Kidney (tissue), 14 donors: ENCODE data around the gene ANO2. TPM values are rescaled to one million over a fixed set of nuclear protein-coding genes. Genes with fewer than 3 reads are reported as not detected.
A peak's percentile ranks its signal among the peaks of the same experiment; 100 is the strongest.

Experiments used
- DNase-seq, 5 donors: peaks; one replicate each; pipeline ENCODE4 v3.0.0-alpha.2; 2013 to 2020
- FAIRE-seq: peaks from 2 replicates; lab custom pipeline; 2012; peaks lifted over from hg19 to GRCh38; lab: Jason Lieb, UNC
- H3K27ac ChIP-seq, 2 donors: one replicate each; pipeline ENCODE4 v1.7.0; 2013; ENCODE audit warnings: low read depth in 2 of 2, low read length in 2 of 2, inconsistent platforms in 1 of 2
- H3K27me3 ChIP-seq: one replicate; pipeline ENCODE4 v1.7.1; 2013; ENCODE audit warnings: low read length, inconsistent platforms; ENCODE audit not compliant: control insufficient read depth, insufficient read depth
- H3K36me3 ChIP-seq, 3 donors: one replicate each; pipeline versions ENCODE4 v1.7.0 to v1.7.1; 2013; ENCODE audit warnings: low read length in 3 of 3, control low read depth in 1 of 3, inconsistent platforms in 1 of 3; ENCODE audit not compliant: insufficient read depth in 3 of 3, control insufficient read depth in 2 of 3
- H3K4me1 ChIP-seq, 3 donors: one replicate each; pipeline versions ENCODE4 v1.7.0 to v1.7.1; 2013; ENCODE audit warnings: low read length in 3 of 3, inconsistent platforms in 1 of 3, low read depth in 1 of 3; ENCODE audit not compliant: control insufficient read depth in 2 of 3, insufficient read depth in 2 of 3
- H3K4me3 ChIP-seq, 3 donors: one replicate each; pipeline versions ENCODE4 v1.7.0 to v1.8.1; 2013; ENCODE audit warnings: low read length in 3 of 3, control low read depth in 1 of 3, inconsistent platforms in 1 of 3
- H3K9ac ChIP-seq, 3 donors: one replicate each; pipeline versions ENCODE4 v1.7.0 to v1.7.1; 2013; ENCODE audit warnings: low read length in 3 of 3, control low read depth in 1 of 3, inconsistent platforms in 1 of 3
- H3K9me3 ChIP-seq, 3 donors: one replicate each; pipeline versions ENCODE4 v1.7.0 to v1.7.1; 2013; ENCODE audit warnings: low read length in 3 of 3, control low read depth in 1 of 3, inconsistent platforms in 1 of 3; ENCODE audit not compliant: control insufficient read depth in 2 of 3, insufficient read depth in 1 of 3
- CTCF ChIP-seq: IDR thresholded peaks from 3 replicates; pipeline ENCODE4 v1.5.1; 2012; ENCODE audit warnings: mild to moderate bottlenecking, moderate library complexity, borderline replicate concordance; ENCODE audit not compliant: insufficient read depth; ENCODE audit errors: extremely low read depth
- intact Hi-C: fragments of 100-400 bp; cut with DNase I; formaldehyde crosslinking; loops from one replicate; pipeline ENCODE4 v1.11.1; 2022
- polyA plus RNA-seq: library from polyadenylated mRNA; stranded (reverse); fragments of 350-450 nt; fragmentation: Illumina TruSeq; extraction: RNeasy Lipid Tissue Mini Kit (QIAGEN cat#74804); gene quantifications from one replicate; pipeline ENCODE4 v1.2.3, GENCODE V29; 2014; ENCODE audit warnings: low read depth, low replicate concordance; ENCODE audit not compliant: insufficient read depth
- total RNA-seq: library from RNA; stranded (reverse); fragmentation: NEBNext Ultra II Directional; extraction: Animal tissue kit (Norgen Biotek cat#: 25700); gene quantifications from one replicate; pipeline ENCODE4 v1.2.1, GENCODE V29; 2021
- donor health status: control.
- donor health status: control.
- donor health status: control.
- donor health status: control.
- donor health status: control.
- donor health status: DM: yes; HTN: yes; CAD: no.
- donor health status: Normal renal cell carcinoma (clear cell type).

ANO2 gene
- total and polyA plus RNA-seq, 2 donors from 2014 or later, result 0.34 to 4.4 TPM

GRCh38 chr12:5520831-5521230, 424.2 kb downstream of the ANO2 start:
- FAIRE-seq (no peak), DNase-seq (no peak)
- Histone ChIP-seq H3K9me3 (no peaks in the 10 kb centered on the region), H3K36me3 (no peaks in the 10 kb centered on the region), H3K27me3 (no peaks in the 10 kb centered on the region), H3K4me3 (no peak overlapping the region), H3K4me1 (no peaks in the 10 kb centered on the region), H3K9ac (no peak overlapping the region), H3K27ac (no peak overlapping the region)
- intact Hi-C loops, result no loop called here
- TF ChIP-seq CTCF, result no peak

GRCh38 chr12:5520037-5520436, 425.0 kb downstream of the ANO2 start:
- FAIRE-seq (no peak), DNase-seq (no peak)
- intact Hi-C loops, result no loop called here
- no peaks in the 10 kb centered on the region for H3K4me1 ChIP-seq
- no peaks in the 10 kb centered on the region for H3K36me3 ChIP-seq
- TF ChIP-seq CTCF, result no peak
- no peaks in the 10 kb centered on the region for H3K9me3 ChIP-seq
- no peak overlapping the region for H3K4me3 ChIP-seq
- no peak overlapping the region for H3K27ac ChIP-seq
- no peaks in the 10 kb centered on the region for H3K27me3 ChIP-seq
- no peak overlapping the region for H3K9ac ChIP-seq

- Histone ChIP-seq H3K9me3 (no peaks in the 10 kb centered on the region), H3K4me3 (no peak overlapping the region), H3K27ac (no peak overlapping the region), H3K36me3 (no peaks in the 10 kb centered on the region), H3K9ac (no peak overlapping the region), H3K4me1 (no peaks in the 10 kb centered on the region), H3K27me3 (no peaks in the 10 kb centered on the region)
- intact Hi-C loops, result no loop called here
- peak in 1 of 5 donors; percentile 9 for DNase-seq
- FAIRE-seq, result no peak
- TF ChIP-seq CTCF, result no peak
Observed at GRCh38 chr12:5518584-5519365, 426.3 kb downstream of the ANO2 start.
